ENCODE results near the gene OR52E1.

The OR52E1 gene

GRCh38 chr11:5117588-5117987, 48.2 kb downstream of the OR52E1 start:
- DNase-seq (ENCODE audit: low spot score), result no peak

GRCh38 chr11:5118893-5119292, 49.5 kb downstream of the OR52E1 start:
- DNase-seq (ENCODE audit: low spot score), result no peak
